ENCODE measurements around the gene TSPAN18.

TSPAN18 gene

GRCh38 chr11:44747316-44747715, 20.6 kb downstream of the TSPAN18 start:
- 0 out of 2 replicates have a peak, but pooled peaks cover 5% of the 10 kb centered on the region for H3K4me1 ChIP-seq (ENCODE audit: low read length)
- no peaks in the 10 kb centered on the region for H4K20me1 ChIP-seq (ENCODE audit: insufficient read depth, low read length)
- H3K4me2 ChIP-seq (ENCODE audit: low read length) = no peak overlapping the region
- H3K9ac ChIP-seq (ENCODE audit: low read length) = no peak overlapping the region
- H2AFZ ChIP-seq (ENCODE audit: low read depth, low read length) = no peak overlapping the region
- no peaks in the 10 kb centered on the region for H3K9me3 ChIP-seq (ENCODE audit: insufficient read depth, low read length)
- H3K27ac ChIP-seq (ENCODE audit: low read length) = no peak overlapping the region
- H3K79me2 ChIP-seq (ENCODE audit: low read length) = no peaks in the 10 kb centered on the region
- H3K36me3 ChIP-seq (replicated peaks; ENCODE audit: low read depth, low read length) = no peaks in the 10 kb centered on the region
- H3K4me3 ChIP-seq (ENCODE audit: low read length) = no peak overlapping the region
- TF ChIP-seq CTCF (IDR thresholded peaks at IDR 0.05; ENCODE audit: low read depth, low read length) (no peak), EZH2phosphoT487 (IDR thresholded peaks at IDR 0.05; ENCODE audit: low read depth) (no peak)
- no peaks in the 10 kb centered on the region; the same call in 1 of the 2 replicates for H3K27me3 ChIP-seq (ENCODE audit: low read depth, low read length)

- Histone ChIP-seq H3K9ac (ENCODE audit: low read length) (no peak overlapping the region), H3K4me3 (ENCODE audit: low read length) (no peak overlapping the region), H2AFZ (ENCODE audit: low read depth, low read length) (no peak overlapping the region), H3K36me3 (replicated peaks; ENCODE audit: low read depth, low read length) (no peaks in the 10 kb centered on the region), H3K27ac (ENCODE audit: low read length) (no peak overlapping the region), H3K4me2 (ENCODE audit: low read length) (no peak overlapping the region), H3K4me1 (ENCODE audit: low read length) (0 out of 2 replicates have a peak, but pooled peaks cover 5% of the 10 kb centered on the region), H3K27me3 (ENCODE audit: low read depth, low read length) (no peaks in the 10 kb centered on the region; the same call in 1 of the 2 replicates), H3K79me2 (ENCODE audit: low read length) (no peaks in the 10 kb centered on the region), H4K20me1 (ENCODE audit: insufficient read depth, low read length) (no peaks in the 10 kb centered on the region), H3K9me3 (ENCODE audit: insufficient read depth, low read length) (no peaks in the 10 kb centered on the region)
- TF ChIP-seq EZH2phosphoT487 (IDR thresholded peaks at IDR 0.05; ENCODE audit: low read depth) (no peak), CTCF (IDR thresholded peaks at IDR 0.05; ENCODE audit: low read depth, low read length) (no peak)
Observed at GRCh38 chr11:44747836-44748235, 21.1 kb downstream of the TSPAN18 start.

GRCh38 chr11:44748606-44749005, 21.8 kb downstream of the TSPAN18 start:
- Histone ChIP-seq H3K36me3 (replicated peaks; ENCODE audit: low read depth, low read length) (no peaks in the 10 kb centered on the region), H3K27ac (ENCODE audit: low read length) (no peak overlapping the region), H3K4me1 (ENCODE audit: low read length) (0 out of 2 replicates have a peak, but pooled peaks cover 5% of the 10 kb centered on the region), H3K79me2 (ENCODE audit: low read length) (no peaks in the 10 kb centered on the region), H3K4me3 (ENCODE audit: low read length) (no peak overlapping the region), H4K20me1 (ENCODE audit: insufficient read depth, low read length) (no peaks in the 10 kb centered on the region), H3K9me3 (ENCODE audit: insufficient read depth, low read length) (no peaks in the 10 kb centered on the region), H3K9ac (ENCODE audit: low read length) (no peak overlapping the region), H3K27me3 (ENCODE audit: low read depth, low read length) (no peaks in the 10 kb centered on the region; the same call in 1 of the 2 replicates), H3K4me2 (ENCODE audit: low read length) (no peak overlapping the region), H2AFZ (ENCODE audit: low read depth, low read length) (no peak overlapping the region)
- no peak for TF ChIP-seq CTCF (IDR thresholded peaks at IDR 0.05; ENCODE audit: low read depth, low read length)

- 0 out of 2 replicates have a peak, but pooled peaks cover 2% of the 10 kb centered on the region for H3K4me1 ChIP-seq (ENCODE audit: low read length)
- no peak for TF ChIP-seq EZH2phosphoT487 (IDR thresholded peaks at IDR 0.05; ENCODE audit: low read depth)
- no peak for TF ChIP-seq CTCF (IDR thresholded peaks at IDR 0.05; ENCODE audit: low read depth, low read length)
- H3K79me2 ChIP-seq (ENCODE audit: low read length) = no peaks in the 10 kb centered on the region
- H3K27ac ChIP-seq (ENCODE audit: low read length) = no peak overlapping the region
- no peaks in the 10 kb centered on the region for H3K36me3 ChIP-seq (replicated peaks; ENCODE audit: low read depth, low read length)
- no peak overlapping the region for H3K9ac ChIP-seq (ENCODE audit: low read length)
- peaks cover 1% of the 10 kb centered on the region; the same call in 1 of the 2 replicates for H3K27me3 ChIP-seq (ENCODE audit: low read depth, low read length)
- no peaks in the 10 kb centered on the region for H4K20me1 ChIP-seq (ENCODE audit: insufficient read depth, low read length)
- no peak overlapping the region for H3K4me2 ChIP-seq (ENCODE audit: low read length)
- H3K9me3 ChIP-seq (ENCODE audit: insufficient read depth, low read length) = no peaks in the 10 kb centered on the region
- H3K4me3 ChIP-seq (ENCODE audit: low read length) = no peak overlapping the region
- no peak overlapping the region for H2AFZ ChIP-seq (ENCODE audit: low read depth, low read length)
Observed at GRCh38 chr11:44749189-44749588, 22.4 kb downstream of the TSPAN18 start.

Measured in OCI-LY3 (cell line).